SU-DHL-6 (cell line): ENCODE data around the gene GORASP2.

ENCODE experiments used
- H2AFZ ChIP-seq: fragments of 200-600 bp; sonication (generic); 2 replicates; pipeline ENCODE4 v1.6.1; 2014; ENCODE audit warnings: low read depth, mild to moderate bottlenecking, moderate library complexity, mixed read lengths, antibody characterized with exemption, low read length; ENCODE audit not compliant: severe bottlenecking
- H3F3A ChIP-seq: fragments of 200-600 bp; shearing (Covaris generic); 2 replicates; pipeline ENCODE4 v1.6.0; 2016; ENCODE audit warnings: antibody characterized with exemption, mild to moderate bottlenecking; ENCODE audit not compliant: insufficient read depth
- H3K27ac ChIP-seq: fragments of 200-600 bp; sonication (generic); 2 replicates; pipeline ENCODE4 v1.5.1; 2016; ENCODE audit warnings: low read depth, mild to moderate bottlenecking, low read length, moderate library complexity, mixed read lengths
- H3K27me3 ChIP-seq: fragments of 200-600 bp; sonication (generic), shearing (Covaris generic); 2 replicates; pipeline ENCODE4 v1.6.0; 2014; ENCODE audit warnings: mild to moderate bottlenecking, low read length
- H3K36me3 ChIP-seq: fragments of 200-600 bp; sonication (generic); 2 replicates; pipeline ENCODE4 v1.6.1; 2014; ENCODE audit warnings: mild to moderate bottlenecking, low read length, mixed read lengths
- H3K4me2 ChIP-seq: fragments of 300-600, 200-600 bp; shearing (Covaris generic), sonication (generic); 2 replicates; pipeline ENCODE4 v1.6.0; 2014; ENCODE audit warnings: low read length, low read depth, mild to moderate bottlenecking; ENCODE audit not compliant: poor library complexity, severe bottlenecking
- H3K4me3 ChIP-seq: fragments of 200-600 bp; sonication (generic); 2 replicates; pipeline ENCODE4 v1.5.1; 2014; ENCODE audit warnings: antibody characterized with exemption, low read length, mild to moderate bottlenecking, mixed read lengths; ENCODE audit not compliant: insufficient read depth, poor library complexity, severe bottlenecking
- H3K79me2 ChIP-seq: fragments of 200-600 bp; sonication (generic); 2 replicates; pipeline ENCODE4 v1.6.1; 2014; ENCODE audit warnings: mild to moderate bottlenecking, low read length, moderate library complexity; ENCODE audit not compliant: insufficient read depth
- H3K9ac ChIP-seq: fragments of 200-600 bp; sonication (generic); 2 replicates; pipeline ENCODE4 v1.7.0; 2014; ENCODE audit warnings: mild to moderate bottlenecking, low read length
- H3K9me2 ChIP-seq: fragments of 200-600 bp; sonication (generic); replicated peaks from 2 replicates; pipeline ENCODE4 v1.6.1; 2014; ENCODE audit warnings: low read length; ENCODE audit not compliant: insufficient read depth
- H3K9me3 ChIP-seq: fragments of 200-600 bp; sonication (generic); 2 replicates; pipeline ENCODE4 v1.6.1; 2014; ENCODE audit warnings: low read length, mixed read lengths; ENCODE audit not compliant: insufficient read depth
- H4K20me1 ChIP-seq: fragments of 200-600 bp; sonication (generic); 2 replicates; pipeline ENCODE4 v1.6.1; 2014; ENCODE audit warnings: low read depth, mild to moderate bottlenecking, antibody characterized with exemption, low read length, moderate library complexity, mixed read lengths
- CTCF ChIP-seq: fragments of 200-600 bp; sonication (generic); IDR thresholded peaks from one replicate; pipeline ENCODE4 v1.5.1; 2017; ENCODE audit warnings: antibody characterized with exemption, mild to moderate bottlenecking, low read length, moderate library complexity; ENCODE audit not compliant: insufficient read depth, poor library complexity, severe bottlenecking
- EZH2phosphoT487 ChIP-seq: fragments of 200-600 bp; sonication (generic), shearing (Covaris generic); conservative IDR thresholded peaks from 2 replicates; pipeline ENCODE4 v1.6.1; 2018; ENCODE audit warnings: mild to moderate bottlenecking, antibody characterized with exemption, low read length, moderate library complexity, mixed read lengths

The GORASP2 gene

GRCh38 chr2:170883683-170884082 lies 45.4 kb upstream of the GORASP2 start:
- Histone ChIP-seq H3K9me2 (no peaks in the 10 kb centered on the region), H3K27me3 (0 out of 2 replicates have a peak, but pooled peaks cover 5% of the 10 kb centered on the region), H3K79me2 (no peaks in the 10 kb centered on the region), H3K9me3 (no peaks in the 10 kb centered on the region), H4K20me1 (no peaks in the 10 kb centered on the region), H3K4me3 (no peak overlapping the region), H3K36me3 (no peaks in the 10 kb centered on the region), H3K4me2 (no peak overlapping the region), H2AFZ (no peak overlapping the region), H3K27ac (no peak overlapping the region), H3K9ac (no peak overlapping the region), H3F3A (no peaks in the 10 kb centered on the region)
- no peak for TF ChIP-seq CTCF
- no peak for TF ChIP-seq EZH2phosphoT487

- Histone ChIP-seq H3K79me2 (no peaks in the 10 kb centered on the region), H3K9me3 (no peaks in the 10 kb centered on the region), H3K36me3 (no peaks in the 10 kb centered on the region), H3F3A (no peaks in the 10 kb centered on the region), H3K4me2 (no peak overlapping the region), H3K9me2 (no peaks in the 10 kb centered on the region), H4K20me1 (no peaks in the 10 kb centered on the region), H3K4me3 (no peak overlapping the region), H2AFZ (no peak overlapping the region), H3K9ac (no peak overlapping the region), H3K27me3 (0 out of 2 replicates have a peak, but pooled peaks cover 5% of the 10 kb centered on the region), H3K27ac (no peak overlapping the region)
- no peak for TF ChIP-seq EZH2phosphoT487
- TF ChIP-seq CTCF = no peak
These were observed 43.8 kb upstream of the GORASP2 start for GRCh38 chr2:170885130-170885791.

- TF ChIP-seq CTCF (no peak), EZH2phosphoT487 (no peak)
- no peak overlapping the region for H2AFZ ChIP-seq
- no peaks in the 10 kb centered on the region for H3K9me3 ChIP-seq
- H3F3A ChIP-seq = no peaks in the 10 kb centered on the region
- no peaks in the 10 kb centered on the region for H3K9me2 ChIP-seq
- 0 out of 2 replicates have a peak, but pooled peaks cover 5% of the 10 kb centered on the region for H3K27me3 ChIP-seq
- no peaks in the 10 kb centered on the region for H3K36me3 ChIP-seq
- H3K79me2 ChIP-seq = no peaks in the 10 kb centered on the region
- no peak overlapping the region for H3K4me3 ChIP-seq
- H3K9ac ChIP-seq = no peak overlapping the region
- H3K27ac ChIP-seq = no peak overlapping the region
- H4K20me1 ChIP-seq = no peaks in the 10 kb centered on the region
- H3K4me2 ChIP-seq = no peak overlapping the region
These were observed 42.7 kb upstream of the GORASP2 start for GRCh38 chr2:170886386-170886785.
